GM12874 (cell line): ENCODE measurements around the gene CRYZL1.

ENCODE experiments used
- TF ChIP-seq, protein P1 (sequence below): IDR thresholded peaks from 2 replicates; pipeline ENCODE4 v1.5.1; 2011; ENCODE audit warnings: low read depth, mild to moderate bottlenecking, control low read depth, low read length, moderate library complexity; ENCODE audit not compliant: insufficient read depth

Gene CRYZL1

DNA sequence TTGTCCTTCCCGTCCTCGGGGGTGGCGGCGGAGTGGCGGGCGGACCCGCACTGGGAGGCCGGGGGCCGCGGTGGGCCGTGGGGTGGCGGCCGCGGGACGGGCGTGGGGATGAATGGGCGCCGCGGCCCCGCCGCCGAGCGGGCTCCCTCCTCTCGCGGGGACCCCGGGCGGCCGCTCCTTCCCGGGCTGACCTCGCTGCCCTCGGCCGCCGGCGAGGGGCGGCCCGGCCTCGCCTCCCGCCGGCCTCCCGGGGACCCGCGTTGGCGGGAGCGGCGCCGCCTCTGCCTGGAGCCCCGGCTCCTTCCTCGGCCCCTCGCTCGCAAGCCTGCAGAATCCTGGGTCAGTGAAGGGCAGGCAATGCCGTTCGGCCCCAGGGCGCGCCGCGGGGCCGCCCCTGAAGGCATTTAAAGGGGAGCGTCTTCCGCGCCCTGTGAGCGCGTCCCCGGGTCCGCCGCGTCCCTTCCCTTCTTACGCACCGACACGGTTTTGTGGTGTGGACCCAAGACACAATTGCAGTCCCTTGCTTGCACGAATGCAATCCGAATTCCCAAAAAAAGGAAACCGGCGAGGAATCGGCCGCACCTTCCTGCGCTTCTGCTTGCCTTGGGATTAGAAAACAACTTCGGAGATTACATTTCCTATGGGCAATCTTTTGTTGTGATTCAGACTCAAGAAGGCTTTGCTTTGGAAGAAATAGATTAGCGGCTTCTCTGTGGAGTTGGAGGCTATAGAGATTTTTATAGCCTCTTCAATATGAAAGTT, 1.5 kb upstream of the CRYZL1 start:
- TF ChIP-seq, protein P1, sequence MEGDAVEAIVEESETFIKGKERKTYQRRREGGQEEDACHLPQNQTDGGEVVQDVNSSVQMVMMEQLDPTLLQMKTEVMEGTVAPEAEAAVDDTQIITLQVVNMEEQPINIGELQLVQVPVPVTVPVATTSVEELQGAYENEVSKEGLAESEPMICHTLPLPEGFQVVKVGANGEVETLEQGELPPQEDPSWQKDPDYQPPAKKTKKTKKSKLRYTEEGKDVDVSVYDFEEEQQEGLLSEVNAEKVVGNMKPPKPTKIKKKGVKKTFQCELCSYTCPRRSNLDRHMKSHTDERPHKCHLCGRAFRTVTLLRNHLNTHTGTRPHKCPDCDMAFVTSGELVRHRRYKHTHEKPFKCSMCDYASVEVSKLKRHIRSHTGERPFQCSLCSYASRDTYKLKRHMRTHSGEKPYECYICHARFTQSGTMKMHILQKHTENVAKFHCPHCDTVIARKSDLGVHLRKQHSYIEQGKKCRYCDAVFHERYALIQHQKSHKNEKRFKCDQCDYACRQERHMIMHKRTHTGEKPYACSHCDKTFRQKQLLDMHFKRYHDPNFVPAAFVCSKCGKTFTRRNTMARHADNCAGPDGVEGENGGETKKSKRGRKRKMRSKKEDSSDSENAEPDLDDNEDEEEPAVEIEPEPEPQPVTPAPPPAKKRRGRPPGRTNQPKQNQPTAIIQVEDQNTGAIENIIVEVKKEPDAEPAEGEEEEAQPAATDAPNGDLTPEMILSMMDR = no peak

DNA sequence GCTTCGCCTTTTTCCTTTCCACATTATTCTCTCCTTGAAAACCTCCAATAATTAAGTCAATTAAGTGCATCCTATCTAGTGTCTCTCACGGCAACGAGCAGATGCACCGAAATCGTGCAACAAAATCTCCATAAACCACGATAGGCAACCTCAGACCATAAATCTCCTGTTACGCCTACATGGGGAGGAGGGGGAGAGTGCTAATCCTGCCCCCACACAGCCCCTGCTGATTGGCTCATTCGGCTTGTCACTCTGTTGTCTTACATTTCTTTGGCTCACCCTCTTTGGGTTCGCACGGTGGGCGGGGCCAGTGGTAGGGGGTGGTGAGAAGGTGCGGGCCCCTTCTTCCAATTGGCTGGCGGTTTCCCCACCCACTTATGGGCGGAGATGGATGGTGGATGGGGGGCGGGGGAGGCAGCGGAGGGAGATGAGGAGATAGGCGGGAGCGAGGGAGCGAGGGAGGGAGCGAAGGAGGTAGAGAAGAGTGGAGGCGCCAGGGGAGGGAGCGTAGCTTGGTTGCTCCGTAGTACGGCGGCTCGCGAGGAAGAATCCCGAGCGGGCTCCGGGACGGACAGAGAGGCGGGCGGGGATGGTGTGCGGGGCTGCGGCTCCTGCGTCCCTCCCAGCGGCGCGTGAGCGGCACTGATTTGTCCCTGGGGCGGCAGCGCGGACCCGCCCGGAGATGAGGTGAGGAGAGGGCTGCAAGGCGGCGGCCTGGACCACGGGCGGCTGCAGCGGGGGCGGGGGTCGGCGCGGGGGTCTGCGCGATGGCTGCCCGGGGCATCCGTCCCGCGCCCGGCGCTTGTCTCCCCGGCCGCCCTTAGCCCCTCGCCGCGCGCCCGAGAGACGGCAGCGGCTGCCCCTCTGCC, 720 bp upstream of the CRYZL1 start, which contains the start of gene ITSN1:
TSS of gene ITSN1 (plus strand) at position 475 of the 869 bp plus-strand sequence. CDS start 76,328 bp downstream, outside the sequence.
- TF ChIP-seq, protein P1 = no peak

DNA sequence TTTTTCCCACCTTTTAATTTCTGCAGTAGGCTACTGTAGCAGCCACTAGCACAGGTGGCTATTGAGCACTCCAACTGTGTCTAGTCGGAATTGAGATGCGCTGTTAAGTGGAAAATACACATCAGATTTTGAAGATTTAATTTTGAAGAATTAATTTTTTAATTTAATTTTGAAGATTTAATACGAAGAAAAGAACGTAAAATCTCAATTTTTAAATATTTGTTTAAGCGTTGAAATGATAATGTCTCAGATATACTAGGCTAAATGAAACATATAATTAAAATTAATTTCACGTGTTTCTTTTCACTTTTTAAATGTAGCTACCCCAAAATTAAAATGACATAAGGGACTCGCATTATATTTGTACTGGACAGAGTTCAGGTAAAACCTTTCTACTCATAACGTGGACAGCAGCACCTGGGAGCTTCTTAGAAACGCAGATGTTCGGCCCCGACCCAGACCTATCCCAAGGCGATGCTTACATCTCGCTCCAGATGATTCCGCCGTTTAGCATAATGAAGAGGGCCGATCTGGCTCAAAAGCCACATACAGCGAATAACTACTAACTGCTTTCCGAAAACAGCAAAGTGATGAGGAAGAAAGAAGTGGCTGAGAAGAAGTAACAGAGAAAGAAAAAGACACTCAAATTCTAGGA, 717 bp downstream of the CRYZL1 start:
- TF ChIP-seq, protein P1 = no peak

DNA sequence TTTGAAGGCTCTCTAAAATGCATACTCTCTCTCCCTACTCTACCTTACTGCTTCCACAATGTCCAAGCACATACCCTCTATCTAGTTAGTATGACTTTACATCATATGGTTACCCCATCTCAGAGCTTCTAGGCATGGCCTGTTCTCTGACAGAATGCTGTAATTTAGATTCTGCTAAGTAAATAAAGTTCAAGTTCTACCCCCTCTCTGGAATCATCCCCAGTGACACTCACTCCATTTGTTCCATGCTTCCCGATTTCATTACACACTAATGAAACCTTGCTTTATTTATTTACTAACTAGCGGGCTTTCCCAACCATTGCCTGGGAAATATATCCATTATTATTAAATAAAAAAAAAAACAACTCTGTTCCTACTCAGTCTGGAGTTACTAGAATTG, 7.3 kb downstream of the CRYZL1 start:
- TF ChIP-seq, protein P1 = no peak

DNA sequence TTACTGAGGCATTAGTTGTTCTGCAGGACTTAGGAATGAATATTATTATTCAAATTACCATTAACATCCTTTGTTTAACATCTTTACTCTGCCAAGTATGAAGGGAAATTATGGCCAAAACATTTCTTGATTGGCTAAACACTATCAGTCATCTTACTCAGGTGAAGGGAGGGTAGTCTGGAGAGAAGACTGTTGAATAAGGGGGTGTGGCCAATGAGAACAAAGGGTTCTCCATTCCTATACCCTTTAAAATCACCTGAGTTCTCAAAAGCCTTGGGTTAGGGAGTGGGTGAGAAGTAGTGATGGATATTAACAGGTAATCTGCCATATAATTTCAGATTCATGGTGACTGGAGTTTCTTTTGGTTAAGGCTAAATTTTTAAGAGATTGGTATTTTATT, 19.3 kb downstream of the CRYZL1 start:
- TF ChIP-seq, protein P1 = no peak

DNA sequence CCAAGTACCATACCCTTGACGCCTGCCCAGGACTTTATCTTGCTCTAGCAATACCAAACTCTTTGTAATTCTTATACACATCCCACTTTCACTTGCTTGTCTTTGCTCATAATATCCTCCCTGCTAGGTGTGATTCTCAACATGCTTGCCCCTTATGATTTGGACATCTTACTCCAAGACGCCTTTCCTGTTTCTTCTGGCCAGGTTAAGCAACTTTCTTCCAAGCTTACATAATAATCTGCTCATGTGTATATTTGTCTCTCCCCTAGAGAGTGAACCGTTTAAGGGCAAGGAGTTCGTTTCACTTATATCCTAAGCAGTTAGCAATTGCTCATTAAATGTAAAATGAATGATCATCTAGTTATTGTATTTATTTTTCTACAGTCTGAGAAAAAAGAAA, 21.8 kb downstream of the CRYZL1 start:
- TF ChIP-seq, protein P1 = no peak

DNA sequence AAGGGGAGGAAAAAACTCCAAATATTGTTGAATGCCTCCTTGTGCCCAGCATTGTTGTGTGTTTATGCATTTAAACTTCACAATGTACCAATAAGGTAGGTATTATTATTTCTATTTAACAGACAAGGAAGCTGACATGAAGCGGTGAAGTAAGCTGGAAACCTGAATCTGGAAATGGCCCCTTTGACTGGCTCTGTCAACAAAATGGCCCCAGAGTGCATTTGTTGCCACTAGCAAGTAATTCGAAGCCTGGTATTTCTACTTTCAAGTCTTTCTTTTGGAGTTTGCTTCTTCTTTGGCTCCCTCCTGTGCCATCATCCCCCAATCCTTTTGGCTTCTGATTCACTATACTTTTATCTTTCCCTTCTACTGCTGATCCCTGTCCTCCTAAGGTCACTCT, 23.1 kb downstream of the CRYZL1 start:
- TF ChIP-seq, protein P1 = no peak
